ENCODE results near the gene BCL2. TPM values are rescaled to one million over a fixed set of nuclear protein-coding genes. Genes with fewer than 3 reads are reported as not detected.
"Not testable (repeated sequence)": the region's sequence is repeated elsewhere in the genome, so short reads cannot be mapped to it uniquely, and the experiment has no call there.

Gene BCL2
- total RNA-seq, 1 experiment from 2014 or later: 12.2 TPM

- DNase-seq (ENCODE audit: extremely low read depth, low read depth): peak; percentile 75
Measured at GRCh38 chr18:63237881-63238692, 81.5 kb downstream of the BCL2 start.

GRCh38 chr18:63236921-63237846 is 82.4 kb downstream of the BCL2 start:
- DNase-seq (ENCODE audit: extremely low read depth, low read depth): peak; percentile 31

GRCh38 chr18:63236406-63236805 is 83.2 kb downstream of the BCL2 start:
- no peak for DNase-seq (ENCODE audit: extremely low read depth, low read depth)

GRCh38 chr18:63235920-63236319 is 83.6 kb downstream of the BCL2 start:
- DNase-seq (ENCODE audit: extremely low read depth, low read depth): not testable (repeated sequence)

- no peak for DNase-seq (ENCODE audit: extremely low read depth, low read depth)
Measured at GRCh38 chr18:63234841-63235240, 84.7 kb downstream of the BCL2 start.

GRCh38 chr18:63234432-63234831 is 85.1 kb downstream of the BCL2 start:
- no peak for DNase-seq (ENCODE audit: extremely low read depth, low read depth)

GRCh38 chr18:63233334-63233733 is 86.2 kb downstream of the BCL2 start:
- DNase-seq (ENCODE audit: extremely low read depth, low read depth): no peak

- no peak for DNase-seq (ENCODE audit: extremely low read depth, low read depth)
Measured at GRCh38 chr18:63232826-63233225, 86.7 kb downstream of the BCL2 start.

- no peak for DNase-seq (ENCODE audit: extremely low read depth, low read depth)
Measured at GRCh38 chr18:63229971-63230370, 89.6 kb downstream of the BCL2 start.

GRCh38 chr18:63225434-63225833 is 94.1 kb downstream of the BCL2 start:
- no peak for DNase-seq (ENCODE audit: extremely low read depth, low read depth)

GRCh38 chr18:63224630-63225029 is 94.9 kb downstream of the BCL2 start:
- no peak for DNase-seq (ENCODE audit: extremely low read depth, low read depth)

GRCh38 chr18:63223837-63224236 is 95.7 kb downstream of the BCL2 start:
- no peak for DNase-seq (ENCODE audit: extremely low read depth, low read depth)

GRCh38 chr18:63220903-63221302 is 98.7 kb downstream of the BCL2 start:
- no peak for DNase-seq (ENCODE audit: extremely low read depth, low read depth)

GRCh38 chr18:63218472-63218871 is 101.1 kb downstream of the BCL2 start:
- DNase-seq (ENCODE audit: extremely low read depth, low read depth): no peak

GRCh38 chr18:63216516-63217311 is 102.9 kb downstream of the BCL2 start:
- no peak for DNase-seq (ENCODE audit: extremely low read depth, low read depth)

- DNase-seq (ENCODE audit: extremely low read depth, low read depth): no peak
Measured at GRCh38 chr18:63213936-63214671, 105.5 kb downstream of the BCL2 start.

- no peak for DNase-seq (ENCODE audit: extremely low read depth, low read depth)
Measured at GRCh38 chr18:63213331-63213900, 106.2 kb downstream of the BCL2 start.

GRCh38 chr18:63210521-63210920 is 109.0 kb downstream of the BCL2 start:
- no peak for DNase-seq (ENCODE audit: extremely low read depth, low read depth)

- no peak for DNase-seq (ENCODE audit: extremely low read depth, low read depth)
Measured at GRCh38 chr18:63208676-63209075, 110.9 kb downstream of the BCL2 start.

- no peak for DNase-seq (ENCODE audit: extremely low read depth, low read depth)
Measured at GRCh38 chr18:63207835-63208234, 111.7 kb downstream of the BCL2 start.

All from NCI-H460 (cell line).